Kidney epithelial cell (primary cell): ENCODE results near the gene OR51B6. TPM values are rescaled to one million over a fixed set of nuclear protein-coding genes. Genes with fewer than 3 reads are reported as not detected.
"Not testable (repeated sequence)": the region's sequence is repeated elsewhere in the genome, so short reads cannot be mapped to it uniquely, and the experiment has no call there.

ENCODE experiments used
- DNase-seq: peaks from one replicate; pipeline ENCODE4 v3.0.0-alpha.2; 2010; ENCODE audit warnings: low read depth
- H3K27me3 ChIP-seq: 2 replicates; pipeline ENCODE4 v1.6.0; 2011; ENCODE audit warnings: low read length; ENCODE audit not compliant: control insufficient read depth, insufficient read depth
- H3K36me3 ChIP-seq: 2 replicates; pipeline ENCODE4 v1.5.1; 2011; ENCODE audit warnings: low read length; ENCODE audit not compliant: control insufficient read depth, insufficient read depth
- H3K4me3 ChIP-seq: 2 replicates; pipeline ENCODE4 v1.5.1; 2011; ENCODE audit warnings: low read depth, mild to moderate bottlenecking, control low read depth, low read length
- CTCF ChIP-seq: IDR thresholded peaks from 2 replicates; pipeline ENCODE4 v1.5.1; 2011; ENCODE audit warnings: mild to moderate bottlenecking, moderate library complexity, low read length, control low read depth, inconsistent platforms; ENCODE audit not compliant: insufficient read depth, poor library complexity, severe bottlenecking
- total RNA-seq: library from RNA; depleted of rRNA; stranded (reverse); fragments of >200 nt; gene quantifications from 2 replicates; pipeline ENCODE4 v1.2.3, GENCODE V29; 2015

OR51B6 gene
- total RNA-seq, 1 donor from 2014 or later = not detected

- Histone ChIP-seq H3K4me3 (no peak overlapping the region), H3K36me3 (no peaks in the 10 kb centered on the region), H3K27me3 (no peaks in the 10 kb centered on the region)
- DNase-seq = no peak
- no peak for TF ChIP-seq CTCF
These were observed 40.9 kb upstream of the OR51B6 start for GRCh38 chr11:5310423-5310822.

GRCh38 chr11:5313326-5314023 lies 37.8 kb upstream of the OR51B6 start:
- not testable (repeated sequence) for H3K27me3 ChIP-seq, DNase-seq, H3K36me3 ChIP-seq, H3K4me3 ChIP-seq

- Histone ChIP-seq H3K36me3 (no peaks in the 10 kb centered on the region), H3K27me3 (no peaks in the 10 kb centered on the region), H3K4me3 (no peak overlapping the region)
- DNase-seq = no peak
- no peak for TF ChIP-seq CTCF
These were observed 34.0 kb upstream of the OR51B6 start for GRCh38 chr11:5317292-5317691.

GRCh38 chr11:5324197-5324596 lies 27.1 kb upstream of the OR51B6 start, which contains the start of gene OR51B2:
Gene OR51B2, minus strand, starts transcription at chr11:5324297. Its CDS starts 0 bp downstream, at chr11:5324297.
- no peak for DNase-seq
- TF ChIP-seq CTCF = no peak
- Histone ChIP-seq H3K27me3 (no peaks in the 10 kb centered on the region), H3K4me3 (no peak within 1 kb of the TSS), H3K36me3 (no peaks in the 10 kb centered on the region)

GRCh38 chr11:5335170-5335569 lies 16.1 kb upstream of the OR51B6 start:
- H3K27me3 ChIP-seq = no peaks in the 10 kb centered on the region
- no peak overlapping the region for H3K4me3 ChIP-seq
- no peak for TF ChIP-seq CTCF
- H3K36me3 ChIP-seq = no peaks in the 10 kb centered on the region
- no peak for DNase-seq

GRCh38 chr11:5336331-5336730 lies 15.0 kb upstream of the OR51B6 start:
- Histone ChIP-seq H3K36me3 (no peaks in the 10 kb centered on the region), H3K27me3 (no peaks in the 10 kb centered on the region), H3K4me3 (no peak overlapping the region)
- DNase-seq = no peak
- no peak for TF ChIP-seq CTCF

GRCh38 chr11:5337253-5337652 lies 14.1 kb upstream of the OR51B6 start:
- not testable (repeated sequence) for H3K36me3 ChIP-seq, DNase-seq, H3K27me3 ChIP-seq, H3K4me3 ChIP-seq
